Osteoblast (primary cell): ENCODE data around the gene WFDC8. TPM values are rescaled to one million over a fixed set of nuclear protein-coding genes. Genes with fewer than 3 reads are reported as not detected.

ENCODE experiments used
- DNase-seq: peaks from one replicate; pipeline ENCODE4 v3.0.0; 2011; ENCODE audit warnings: low spot score, mixed read lengths; ENCODE audit not compliant: insufficient read length; ENCODE audit errors: missing footprints
- H2AFZ ChIP-seq: 2 replicates; pipeline ENCODE4 v1.6.0; 2011; ENCODE audit warnings: mild to moderate bottlenecking, low read length
- H3K27ac ChIP-seq: 2 replicates; pipeline ENCODE4 v1.5.1; 2011; ENCODE audit warnings: mild to moderate bottlenecking, low read depth, low read length, moderate library complexity
- H3K27me3 ChIP-seq: 2 replicates; pipeline ENCODE4 v1.6.0; 2012; ENCODE audit warnings: mild to moderate bottlenecking, control low read depth, inconsistent platforms, low read length, moderate library complexity; ENCODE audit not compliant: insufficient read depth
- H3K36me3 ChIP-seq: 2 replicates; pipeline ENCODE4 v1.5.1; 2011; ENCODE audit warnings: mild to moderate bottlenecking, low read length, control low read depth, moderate library complexity; ENCODE audit not compliant: insufficient read depth
- H3K4me1 ChIP-seq: 2 replicates; pipeline ENCODE4 v1.5.1; 2011; ENCODE audit warnings: mild to moderate bottlenecking, low read length, control low read depth, moderate library complexity; ENCODE audit not compliant: insufficient read depth
- H3K4me2 ChIP-seq: 2 replicates; pipeline ENCODE4 v1.6.0; 2011; ENCODE audit warnings: mild to moderate bottlenecking, low read length; ENCODE audit not compliant: insufficient read depth
- H3K4me3 ChIP-seq: fragments of 200-600 bp; sonication (generic); 3 replicates; pipeline ENCODE4 v1.5.1; 2012; ENCODE audit warnings: mild to moderate bottlenecking, low read length, inconsistent platforms; ENCODE audit not compliant: insufficient read depth
- H3K79me2 ChIP-seq: 2 replicates; pipeline ENCODE4 v1.6.0; 2012; ENCODE audit warnings: mild to moderate bottlenecking, low read length, control low read depth, inconsistent platforms; ENCODE audit not compliant: insufficient read depth
- H3K9me3 ChIP-seq: 2 replicates; pipeline ENCODE4 v1.5.1; 2011; ENCODE audit warnings: low read depth, low read length, control low read depth
- H4K20me1 ChIP-seq: 2 replicates; pipeline ENCODE4 v1.6.0; 2012; ENCODE audit warnings: mild to moderate bottlenecking, low read length, control low read depth; ENCODE audit not compliant: insufficient read depth
- CTCF ChIP-seq: IDR thresholded peaks from 2 replicates; pipeline ENCODE4 v1.5.1; 2011; ENCODE audit warnings: mild to moderate bottlenecking, low read depth, low read length, moderate library complexity; ENCODE audit errors: extremely low read depth
- small RNA-seq: library from RNA; depleted of rRNA; stranded (forward); fragments of <200 nt; gene quantifications from one replicate; pipeline ENCODE3, GENCODE V24; 2012
- total RNA-seq: library from RNA; depleted of rRNA; stranded (reverse); fragments of >200 nt; gene quantifications from 2 replicates; pipeline ENCODE4 v1.2.3, GENCODE V29; 2012

The WFDC8 gene
- total RNA-seq, 1 donor, result not detected

GRCh38 chr20:45507011-45507820, 71.9 kb downstream of the WFDC8 start:
- Histone ChIP-seq H3K4me2 (no peak overlapping the region), H3K36me3 (no peaks in the 10 kb centered on the region), H3K4me3 (no peak overlapping the region), H2AFZ (no peak overlapping the region), H3K79me2 (no peaks in the 10 kb centered on the region), H3K9me3 (no peaks in the 10 kb centered on the region), H3K27me3 (peaks cover 4% of the 10 kb centered on the region), H4K20me1 (no peaks in the 10 kb centered on the region), H3K27ac (no peak overlapping the region), H3K4me1 (no peaks in the 10 kb centered on the region)
- DNase-seq, result no peak
- no peak for TF ChIP-seq CTCF

GRCh38 chr20:45506398-45506797, 72.7 kb downstream of the WFDC8 start:
- H3K9me3 ChIP-seq, result no peaks in the 10 kb centered on the region
- H3K27me3 ChIP-seq, result peaks cover 4% of the 10 kb centered on the region
- H3K4me2 ChIP-seq, result no peak overlapping the region
- no peak overlapping the region for H2AFZ ChIP-seq
- H3K4me1 ChIP-seq, result no peaks in the 10 kb centered on the region
- no peaks in the 10 kb centered on the region for H4K20me1 ChIP-seq
- no peak overlapping the region for H3K4me3 ChIP-seq
- no peak for TF ChIP-seq CTCF
- DNase-seq, result no peak
- no peak overlapping the region for H3K27ac ChIP-seq
- H3K79me2 ChIP-seq, result no peaks in the 10 kb centered on the region
- H3K36me3 ChIP-seq, result no peaks in the 10 kb centered on the region

GRCh38 chr20:45503403-45503802, 75.7 kb downstream of the WFDC8 start:
- Histone ChIP-seq H2AFZ (no peak overlapping the region), H3K27me3 (peaks cover 15% of the 10 kb centered on the region), H3K36me3 (no peaks in the 10 kb centered on the region), H3K4me1 (no peaks in the 10 kb centered on the region), H3K79me2 (no peaks in the 10 kb centered on the region), H4K20me1 (no peaks in the 10 kb centered on the region), H3K9me3 (no peaks in the 10 kb centered on the region), H3K27ac (no peak overlapping the region), H3K4me3 (no peak overlapping the region), H3K4me2 (no peak overlapping the region)
- TF ChIP-seq CTCF, result no peak
- DNase-seq, result no peak

GRCh38 chr20:45502561-45502960, 76.5 kb downstream of the WFDC8 start:
- DNase-seq, result no peak
- TF ChIP-seq CTCF, result no peak
- Histone ChIP-seq H3K36me3 (no peaks in the 10 kb centered on the region), H3K4me1 (no peaks in the 10 kb centered on the region), H3K79me2 (no peaks in the 10 kb centered on the region), H3K4me3 (no peak overlapping the region), H4K20me1 (no peaks in the 10 kb centered on the region), H3K27me3 (peaks cover 15% of the 10 kb centered on the region), H3K9me3 (no peaks in the 10 kb centered on the region), H3K4me2 (no peak overlapping the region), H3K27ac (no peak overlapping the region), H2AFZ (no peak overlapping the region)

Small RNAs within 50 kb of the gene (small RNA-seq; reads per million reads assigned to genes)
- gene AL031663.1 (not detected), gene HSPD1P21 (not detected), gene RNA5SP485 (not detected)

Other genes starting within 250 kb of the WFDC8 start
- gene SDC4, start 230.9 kb downstream of the WFDC8 start, total RNA-seq, result 182 and 267 TPM in 2 replicates
- 26.5 and 31.8 TPM in 2 replicates for gene SYS1, start 216.1 kb downstream of the WFDC8 start, total RNA-seq
- gene TP53TG5, start 201.0 kb downstream of the WFDC8 start, total RNA-seq, result not detected in 2 replicates
- 8.7 and 13.0 TPM in 2 replicates for gene DBNDD2, start 171.0 kb downstream of the WFDC8 start, total RNA-seq
- 52.8 and 56.6 TPM in 2 replicates for gene PIGT, start 163.1 kb downstream of the WFDC8 start, total RNA-seq
- not detected in 2 replicates for gene WFDC2, start 109.5 kb downstream of the WFDC8 start, total RNA-seq
- not detected in 2 replicates for gene SPINT3, start 63.7 kb downstream of the WFDC8 start, total RNA-seq
- gene WFDC6, start 39.8 kb downstream of the WFDC8 start, total RNA-seq, result not detected in 2 replicates
- not detected in 2 replicates for gene EPPIN, start 31.9 kb downstream of the WFDC8 start, total RNA-seq
- not detected in 2 replicates for gene WFDC10A, start 50.5 kb upstream of the WFDC8 start, total RNA-seq
- not detected in 2 replicates for gene WFDC9, start 52.0 kb upstream of the WFDC8 start, total RNA-seq
- not detected in 2 replicates for gene WFDC11, start 91.0 kb upstream of the WFDC8 start, total RNA-seq
- not detected in 2 replicates for gene WFDC13, start 122.8 kb upstream of the WFDC8 start, total RNA-seq
- gene WFDC10B, start 125.7 kb upstream of the WFDC8 start, total RNA-seq, result not detected in 2 replicates
- gene SPINT4, start 143.1 kb upstream of the WFDC8 start, total RNA-seq, result not detected in 2 replicates
- not detected in 2 replicates for gene WFDC3, start 212.6 kb upstream of the WFDC8 start, total RNA-seq
- gene DNTTIP1, start 212.7 kb upstream of the WFDC8 start, total RNA-seq, result 12.7 and 15.6 TPM in 2 replicates
- gene UBE2C, start 233.4 kb upstream of the WFDC8 start, total RNA-seq, result 2.5 and 2.7 TPM in 2 replicates
- gene TNNC2, start 248.0 kb upstream of the WFDC8 start, total RNA-seq, result 0.29 and 0.36 TPM in 2 replicates